ENCODE results near the gene TAF4. TPM values are rescaled to one million over a fixed set of nuclear protein-coding genes. Genes with fewer than 3 reads are reported as not detected.

Gene TAF4
- total RNA-seq, 2 donors from 2014 or later = 16.3 to 22.0 TPM

DNA sequence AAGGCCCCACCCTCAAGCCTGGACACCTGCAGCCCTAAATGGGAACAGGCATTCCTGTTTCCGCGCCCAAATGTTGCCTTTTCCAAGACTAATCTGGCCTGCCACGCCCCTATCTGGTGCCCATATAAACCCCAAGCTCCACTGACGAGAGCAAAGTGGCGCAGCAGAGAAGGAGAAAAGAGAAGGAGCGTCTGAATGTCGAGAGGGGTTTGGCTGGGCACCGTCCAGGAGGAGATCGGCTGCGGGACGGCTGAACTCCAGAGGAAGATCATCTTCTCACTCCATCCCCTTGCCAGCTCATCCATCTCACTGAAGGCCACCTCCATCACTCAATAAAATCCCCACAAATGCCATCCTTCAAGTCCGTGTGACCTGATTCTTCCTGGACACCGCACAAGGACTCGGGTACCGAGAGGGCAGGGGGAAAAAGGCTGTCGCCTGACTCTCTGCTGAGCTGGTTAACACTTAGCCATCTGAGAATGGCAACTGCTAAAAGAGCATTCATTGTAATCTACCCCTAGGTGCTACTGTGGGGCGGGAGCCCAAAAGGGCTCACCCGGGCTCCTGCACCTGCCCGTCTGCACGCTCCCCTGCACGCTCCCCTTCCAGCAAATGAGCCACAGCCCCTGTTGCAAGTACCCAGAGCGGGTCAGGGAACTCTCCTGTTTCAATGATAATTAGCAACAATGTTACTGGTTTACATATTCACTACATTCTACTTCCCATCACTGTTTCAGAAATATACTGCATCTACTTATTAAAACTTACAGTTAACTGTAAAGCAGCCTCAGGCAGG lies 23.5 kb downstream of the TAF4 start:
- no peaks in the 10 kb centered on the region for H3K9me3 Mint-ChIP-seq
- ATAC-seq (no peak), DNase-seq (ENCODE audit: low spot score in 2 of 2) (no peak)
- no peaks in the 10 kb centered on the region for H3K36me3 Mint-ChIP-seq
- H3K27ac Mint-ChIP-seq = peak overlapping the region in 1 of 2 donors; percentile 52

GRCh38 chr20:62040933-62041332 lies 24.7 kb downstream of the TAF4 start:
- DNase-seq (ENCODE audit: low spot score in 2 of 2) = no peak
- H3K27ac Mint-ChIP-seq = no peak overlapping the region
- H3K36me3 Mint-ChIP-seq = no peaks in the 10 kb centered on the region

GRCh38 chr20:62040381-62040922 lies 25.2 kb downstream of the TAF4 start:
- H3K27ac Mint-ChIP-seq = no peak overlapping the region
- H3K9me3 Mint-ChIP-seq = peaks cover 0 to 2% of the 10 kb centered on the region in 2 donors
- ATAC-seq = no peak
- no peak for DNase-seq (ENCODE audit: low spot score in 2 of 2)
- peaks cover 0 to 4% of the 10 kb centered on the region in 2 donors for H3K36me3 Mint-ChIP-seq

More at GRCh38 chr20:62040933-62041332, 24.7 kb downstream of the TAF4 start:
- no peaks in the 10 kb centered on the region for H3K9me3 Mint-ChIP-seq
- ATAC-seq = no peak

DNA sequence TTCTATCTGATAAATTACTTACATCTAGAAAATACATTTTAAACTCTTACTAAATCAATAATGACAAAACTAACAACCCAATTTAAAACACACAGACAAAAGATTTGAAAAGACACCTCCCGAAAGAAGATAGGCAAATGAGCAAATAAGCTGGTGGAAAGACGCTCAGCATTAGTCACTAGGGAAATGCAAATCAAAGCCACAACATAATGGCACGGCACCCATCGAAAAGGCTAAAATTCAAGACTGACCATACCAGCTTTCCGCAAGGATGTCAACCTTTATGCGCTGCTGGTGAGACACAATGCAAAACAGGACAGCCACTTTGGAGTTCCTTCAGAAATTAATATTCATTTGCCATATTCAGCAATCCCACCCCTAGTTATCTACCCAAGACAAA lies 25.9 kb downstream of the TAF4 start:
- Mint-ChIP-seq H3K36me3 (peaks cover 0 to 10% of the 10 kb centered on the region in 2 donors), H3K9me3 (peaks cover 0 to 8% of the 10 kb centered on the region in 2 donors), H3K27ac (no peak overlapping the region)
- DNase-seq (ENCODE audit: low spot score in 2 of 2) = no peak
- ATAC-seq = no peak

DNA sequence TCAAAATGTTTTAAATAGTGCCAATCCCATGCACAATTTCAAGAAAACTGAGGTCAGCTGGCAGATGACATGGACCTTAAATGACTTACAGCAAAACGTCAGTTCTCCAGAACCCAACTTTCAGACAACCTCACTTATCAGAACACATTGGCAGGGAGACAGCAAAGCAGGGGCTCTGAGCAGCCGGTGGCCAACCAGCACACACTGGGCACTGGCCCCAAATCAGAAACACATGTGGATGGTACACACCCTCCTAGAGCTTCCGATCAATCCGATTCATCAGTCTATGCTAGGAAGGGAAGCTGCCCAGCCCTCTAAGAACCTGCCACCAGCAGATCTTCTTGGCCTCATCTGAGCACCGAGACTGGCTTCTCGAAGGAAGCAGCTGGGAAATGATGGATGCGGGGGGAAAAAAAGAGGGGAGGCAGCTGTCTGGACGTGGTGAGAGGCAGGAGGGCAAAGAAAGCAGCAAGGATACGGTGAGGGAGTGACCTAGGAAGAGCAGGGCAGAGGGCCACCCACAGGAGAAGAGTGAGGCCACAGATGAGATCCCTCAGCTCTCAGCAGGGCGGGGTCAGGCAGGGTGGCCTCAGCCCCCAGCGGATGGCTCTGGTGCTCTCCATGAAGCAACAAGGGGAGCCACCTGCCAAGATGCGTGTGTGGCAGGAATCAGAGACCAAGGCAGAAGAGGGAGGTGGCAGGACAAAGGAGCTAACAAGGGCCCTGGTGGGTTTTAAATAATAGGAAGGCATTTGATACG lies 32.9 kb downstream of the TAF4 start:
- Mint-ChIP-seq H3K9me3 (peaks cover 0 to 8% of the 10 kb centered on the region in 2 donors), H3K27ac (peak overlapping the region; percentile 83 to 88), H3K36me3 (peaks cover 0 to 15% of the 10 kb centered on the region in 2 donors)
- DNase-seq (ENCODE audit: low spot score in 2 of 2) (no peak), ATAC-seq (peak in 1 of 2 donors; percentile 3)

DNA sequence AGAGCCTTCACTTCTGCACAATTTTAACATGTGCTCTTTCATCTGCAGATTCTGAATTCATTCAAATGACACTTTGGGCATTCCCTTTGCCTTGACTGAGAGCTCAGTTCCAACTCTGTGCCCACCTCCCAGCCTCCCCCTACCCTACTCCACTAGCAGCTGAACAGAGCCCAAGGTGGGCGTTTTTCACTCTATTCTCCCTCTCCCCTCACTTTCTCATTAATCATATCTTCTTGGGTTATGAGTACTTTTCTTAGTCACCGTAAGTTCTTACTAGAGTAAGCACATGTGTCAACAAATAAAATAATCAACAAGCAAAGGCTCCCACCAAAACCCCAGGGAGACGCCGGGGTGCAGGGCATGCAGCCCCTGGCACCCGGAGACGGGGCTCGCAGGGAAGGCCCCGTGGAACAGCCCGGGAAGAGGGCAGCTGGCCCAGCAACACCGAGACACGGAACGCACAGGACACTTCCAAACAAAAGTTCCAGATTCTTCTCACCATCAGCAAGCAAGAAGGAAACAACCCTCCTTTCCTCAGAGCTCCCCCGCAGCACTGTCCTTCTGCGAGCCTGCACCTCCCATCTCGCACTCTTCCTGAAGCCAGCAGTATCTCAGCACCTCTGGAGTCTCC lies 34.1 kb downstream of the TAF4 start:
- DNase-seq (ENCODE audit: low spot score in 2 of 2) (no peak), ATAC-seq (peak; percentile 52 to 79)
- Mint-ChIP-seq H3K27ac (peak overlapping the region; percentile 77 to 83), H3K9me3 (peaks cover 0 to 8% of the 10 kb centered on the region in 2 donors), H3K36me3 (peaks cover 0 to 15% of the 10 kb centered on the region in 2 donors)

DNA sequence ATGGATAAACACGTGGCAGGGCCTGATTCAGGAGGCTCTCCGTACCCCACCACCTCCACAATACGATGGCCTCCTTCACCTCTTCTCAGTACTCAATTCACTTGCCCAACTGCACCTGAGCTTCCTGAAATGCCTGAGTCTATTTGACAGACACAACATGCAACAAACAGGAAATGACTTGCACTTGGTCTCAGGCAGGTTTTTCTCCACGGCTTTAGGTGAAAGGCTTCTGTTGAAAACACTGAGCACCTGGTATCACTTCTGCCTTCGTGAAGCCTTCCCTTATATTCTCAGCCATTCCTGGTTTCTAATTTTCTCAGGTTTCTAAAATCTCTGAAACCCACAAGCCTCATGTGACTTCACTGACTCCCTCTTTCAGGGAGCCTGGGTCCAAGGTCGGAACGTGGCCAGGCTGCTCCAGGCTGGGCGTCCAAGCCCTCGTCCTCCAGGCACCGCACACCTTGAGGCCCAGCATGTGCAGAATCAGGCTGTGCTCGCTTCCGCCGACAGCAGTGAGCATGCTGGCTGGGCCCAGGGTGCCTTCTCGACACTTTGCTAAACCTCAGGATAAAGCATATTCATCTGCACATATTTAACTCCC lies 34.7 kb downstream of the TAF4 start:
- Mint-ChIP-seq H3K36me3 (peaks cover 0 to 15% of the 10 kb centered on the region in 2 donors), H3K27ac (peak overlapping the region; percentile 83 to 88), H3K9me3 (peaks cover 0 to 8% of the 10 kb centered on the region in 2 donors)
- DNase-seq (ENCODE audit: low spot score in 2 of 2) (peak in 1 of 2 donors; percentile 22), ATAC-seq (peak; percentile 67 to 78)

GRCh38 chr20:62030357-62030756 lies 35.3 kb downstream of the TAF4 start:
- no peak for ATAC-seq
- H3K9me3 Mint-ChIP-seq = peaks cover 0 to 5% of the 10 kb centered on the region in 2 donors

DNA sequence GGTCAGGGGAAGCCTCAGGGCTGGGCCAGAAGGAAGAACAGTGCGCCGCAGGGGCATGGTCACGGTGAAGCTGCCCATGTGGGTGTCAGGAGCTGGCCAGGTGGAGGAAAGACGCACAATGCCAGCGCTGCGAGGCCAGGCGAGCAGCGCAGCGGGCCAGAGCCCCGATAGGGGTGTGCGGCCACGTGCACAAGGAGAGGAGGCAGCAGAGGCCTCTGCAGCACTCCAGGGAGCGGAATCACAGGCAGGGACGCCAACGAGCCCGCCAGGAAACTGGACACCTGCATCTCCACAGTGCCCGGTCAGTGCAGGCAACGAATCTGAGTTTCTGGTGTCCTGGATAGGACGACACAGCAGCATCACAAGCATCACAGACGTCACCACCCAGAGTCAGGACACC lies 35.7 kb downstream of the TAF4 start:
- H3K9me3 Mint-ChIP-seq = peaks cover 0 to under 1% of the 10 kb centered on the region in 2 donors
- peak overlapping the region in 1 of 2 donors; percentile 63 for H3K27ac Mint-ChIP-seq
- no peak for DNase-seq (ENCODE audit: low spot score in 2 of 2)
- ATAC-seq = no peak
- peaks cover 0 to 6% of the 10 kb centered on the region in 2 donors for H3K36me3 Mint-ChIP-seq

More at GRCh38 chr20:62030357-62030756, 35.3 kb downstream of the TAF4 start:
- Mint-ChIP-seq H3K36me3 (peaks cover 0 to 10% of the 10 kb centered on the region in 2 donors), H3K27ac (peak overlapping the region; percentile 83 to 88)
- no peak for DNase-seq (ENCODE audit: low spot score in 2 of 2)

GRCh38 chr20:62029296-62029695 lies 36.4 kb downstream of the TAF4 start:
- Mint-ChIP-seq H3K27ac (peak overlapping the region in 1 of 2 donors; percentile 63), H3K9me3 (no peaks in the 10 kb centered on the region), H3K36me3 (peaks cover 0 to 5% of the 10 kb centered on the region in 2 donors)
- ATAC-seq (no peak), DNase-seq (ENCODE audit: low spot score in 2 of 2) (no peak)

GRCh38 chr20:62028384-62028783 lies 37.3 kb downstream of the TAF4 start:
- ATAC-seq (no peak), DNase-seq (ENCODE audit: low spot score in 2 of 2) (no peak)
- Mint-ChIP-seq H3K36me3 (peaks cover 0 to 5% of the 10 kb centered on the region in 2 donors), H3K9me3 (no peaks in the 10 kb centered on the region), H3K27ac (no peak overlapping the region)

GRCh38 chr20:62027698-62028321 lies 37.9 kb downstream of the TAF4 start:
- Mint-ChIP-seq H3K36me3 (peaks cover 0 to 5% of the 10 kb centered on the region in 2 donors), H3K9me3 (no peaks in the 10 kb centered on the region), H3K27ac (no peak overlapping the region)
- DNase-seq (ENCODE audit: low spot score in 2 of 2) (no peak), ATAC-seq (no peak)

- H3K27ac Mint-ChIP-seq = peak overlapping the region in 1 of 2 donors; percentile 42
- ATAC-seq (no peak), DNase-seq (ENCODE audit: low spot score in 2 of 2) (no peak)
- no peaks in the 10 kb centered on the region for H3K9me3 Mint-ChIP-seq
- H3K36me3 Mint-ChIP-seq = peaks cover 0 to 5% of the 10 kb centered on the region in 2 donors
Measured at GRCh38 chr20:62027116-62027515, 38.6 kb downstream of the TAF4 start.

- Mint-ChIP-seq H3K9me3 (no peaks in the 10 kb centered on the region), H3K27ac (peak overlapping the region in 1 of 2 donors; percentile 42), H3K36me3 (peaks cover 0 to 5% of the 10 kb centered on the region in 2 donors)
- ATAC-seq (no peak), DNase-seq (ENCODE audit: low spot score in 2 of 2) (no peak)
Measured at GRCh38 chr20:62026564-62026856, 39.2 kb downstream of the TAF4 start.

- DNase-seq (ENCODE audit: low spot score in 2 of 2) (peak in 1 of 2 donors; percentile 16), ATAC-seq (peak; percentile 71 to 74)
Measured at GRCh38 chr20:62025832-62026563, 39.7 kb downstream of the TAF4 start.

More at GRCh38 chr20:62025832-62026563, 39.7 kb downstream of the TAF4 start:
- H3K27ac Mint-ChIP-seq = peak overlapping the region; percentile 38 to 42
- peaks cover 0 to 5% of the 10 kb centered on the region in 2 donors for H3K36me3 Mint-ChIP-seq
- no peaks in the 10 kb centered on the region for H3K9me3 Mint-ChIP-seq

Data from activated naive CD4-positive, alpha-beta T cell treated with anti-CD3 and anti-CD28 coated beads, Interleukin-2, amount 50 U/mL, for 72 hours (primary cell).